IMR-90 (cell line): ENCODE data around the gene RPS6KA2.

ENCODE experiments used
- BHLHE40 ChIP-seq: fragments of 150-350 bp; IDR thresholded peaks from 2 replicates; pipeline ENCODE4 v1.6.1; 2016; ENCODE audit warnings: mild to moderate bottlenecking, low read depth, low read length
- CEBPB ChIP-seq: IDR thresholded peaks from 2 replicates; pipeline ENCODE4 v1.6.1; 2012; ENCODE audit warnings: low read depth, low read length, improper control_type of control experiment
- FOS ChIP-seq: fragments of 150-350 bp; IDR thresholded peaks from 2 replicates; pipeline ENCODE4 v1.6.1; 2016; ENCODE audit warnings: low read depth, low read length
- MAFK ChIP-seq: IDR thresholded peaks from 2 replicates; pipeline ENCODE4 v1.6.1; 2012; ENCODE audit warnings: low read depth, low read length, improper control_type of control experiment
- MAZ ChIP-seq: IDR thresholded peaks from 2 replicates; pipeline ENCODE4 v1.6.1; 2012; ENCODE audit warnings: low read depth, mild to moderate bottlenecking, low read length, improper control_type of control experiment, moderate library complexity, borderline replicate concordance
- POLR2A ChIP-seq: IDR thresholded peaks from 2 replicates; pipeline ENCODE4 v1.6.1; 2012; ENCODE audit warnings: mild to moderate bottlenecking, low read depth, low read length
- RAD21 ChIP-seq: IDR thresholded peaks from 2 replicates; pipeline ENCODE4 v1.6.1; 2012; ENCODE audit warnings: low read length, improper control_type of control experiment
- RCOR1 ChIP-seq: IDR thresholded peaks from 2 replicates; pipeline ENCODE4 v1.6.1; 2012; ENCODE audit warnings: mild to moderate bottlenecking, low read length, improper control_type of control experiment; ENCODE audit not compliant: insufficient replicate concordance
- RFX5 ChIP-seq: IDR thresholded peaks from 2 replicates; pipeline ENCODE4 v1.8.0; 2012; ENCODE audit warnings: low read depth, mild to moderate bottlenecking, low read length, moderate library complexity
- SMC3 ChIP-seq: fragments of 150-350 bp; IDR thresholded peaks from 2 replicates; pipeline ENCODE4 v1.6.1; 2016; ENCODE audit warnings: low read depth, mild to moderate bottlenecking, antibody characterized with exemption, low read length, moderate library complexity
- TF ChIP-seq, protein P1 (sequence below): conservative IDR thresholded peaks from 2 replicates; pipeline ENCODE4 v1.5.1; 2012; ENCODE audit warnings: mild to moderate bottlenecking, low read depth, low read length, improper control_type of control experiment
- TF ChIP-seq, protein P2 (sequence below): fragments of 150-350 bp; IDR thresholded peaks from 2 replicates; pipeline ENCODE4 v1.6.1; 2016; ENCODE audit warnings: low read depth, mild to moderate bottlenecking, low read length, moderate library complexity, borderline replicate concordance
- TF ChIP-seq, protein P3 (sequence below): fragments of 150-350 bp; IDR thresholded peaks from 2 replicates; pipeline ENCODE4 v1.6.1; 2017; ENCODE audit warnings: mild to moderate bottlenecking, antibody characterized with exemption, low read length, low read depth

DNA sequence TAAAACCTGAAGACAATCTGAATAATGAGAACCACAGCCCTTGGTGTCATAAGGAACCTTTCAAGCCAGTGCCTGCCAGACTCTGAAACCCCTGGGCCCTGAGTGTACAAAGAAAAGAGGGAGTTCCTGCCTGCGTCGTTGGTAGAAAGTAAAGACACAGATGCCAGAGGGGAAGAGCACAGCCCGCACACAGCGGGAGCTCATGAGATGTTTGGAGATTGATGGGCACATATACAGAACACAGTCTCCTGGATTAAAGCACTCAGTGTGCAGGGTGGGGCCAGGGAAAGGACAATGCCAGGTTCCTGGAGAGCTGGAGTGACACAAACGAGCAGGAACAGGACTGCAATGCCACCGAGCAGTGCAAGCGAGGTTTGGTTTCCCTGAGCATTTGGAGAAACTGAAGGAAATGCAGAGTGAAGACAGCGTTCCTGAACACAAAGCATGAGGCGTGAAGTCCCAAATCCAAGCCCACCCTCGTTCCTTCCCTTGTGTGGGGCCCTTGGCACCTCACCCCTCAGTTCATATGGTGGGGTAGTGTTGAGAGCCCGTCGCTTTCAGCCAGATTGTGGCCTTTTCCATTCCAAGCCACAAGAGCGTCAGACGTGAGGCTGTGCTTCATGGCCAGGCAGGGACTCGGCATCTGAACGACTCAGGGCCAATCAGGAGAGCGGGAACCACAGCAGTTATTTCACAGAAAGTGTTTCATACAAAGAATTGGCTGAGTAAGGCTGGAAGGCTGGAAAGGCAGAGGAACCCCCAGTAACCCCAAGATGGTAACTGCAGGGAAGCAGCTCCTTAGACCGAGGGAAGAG, 41.0 kb upstream of the RPS6KA2 start:
- TF ChIP-seq, protein P1, sequence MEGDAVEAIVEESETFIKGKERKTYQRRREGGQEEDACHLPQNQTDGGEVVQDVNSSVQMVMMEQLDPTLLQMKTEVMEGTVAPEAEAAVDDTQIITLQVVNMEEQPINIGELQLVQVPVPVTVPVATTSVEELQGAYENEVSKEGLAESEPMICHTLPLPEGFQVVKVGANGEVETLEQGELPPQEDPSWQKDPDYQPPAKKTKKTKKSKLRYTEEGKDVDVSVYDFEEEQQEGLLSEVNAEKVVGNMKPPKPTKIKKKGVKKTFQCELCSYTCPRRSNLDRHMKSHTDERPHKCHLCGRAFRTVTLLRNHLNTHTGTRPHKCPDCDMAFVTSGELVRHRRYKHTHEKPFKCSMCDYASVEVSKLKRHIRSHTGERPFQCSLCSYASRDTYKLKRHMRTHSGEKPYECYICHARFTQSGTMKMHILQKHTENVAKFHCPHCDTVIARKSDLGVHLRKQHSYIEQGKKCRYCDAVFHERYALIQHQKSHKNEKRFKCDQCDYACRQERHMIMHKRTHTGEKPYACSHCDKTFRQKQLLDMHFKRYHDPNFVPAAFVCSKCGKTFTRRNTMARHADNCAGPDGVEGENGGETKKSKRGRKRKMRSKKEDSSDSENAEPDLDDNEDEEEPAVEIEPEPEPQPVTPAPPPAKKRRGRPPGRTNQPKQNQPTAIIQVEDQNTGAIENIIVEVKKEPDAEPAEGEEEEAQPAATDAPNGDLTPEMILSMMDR: no peak
- TF ChIP-seq RCOR1 (no peak), SMC3 (no peak), BHLHE40 (no peak), RAD21 (no peak), CEBPB (no peak), MAZ (no peak), POLR2A (no peak), MAFK (no peak), RFX5 (no peak), FOS (no peak)
- TF ChIP-seq, protein P2, sequence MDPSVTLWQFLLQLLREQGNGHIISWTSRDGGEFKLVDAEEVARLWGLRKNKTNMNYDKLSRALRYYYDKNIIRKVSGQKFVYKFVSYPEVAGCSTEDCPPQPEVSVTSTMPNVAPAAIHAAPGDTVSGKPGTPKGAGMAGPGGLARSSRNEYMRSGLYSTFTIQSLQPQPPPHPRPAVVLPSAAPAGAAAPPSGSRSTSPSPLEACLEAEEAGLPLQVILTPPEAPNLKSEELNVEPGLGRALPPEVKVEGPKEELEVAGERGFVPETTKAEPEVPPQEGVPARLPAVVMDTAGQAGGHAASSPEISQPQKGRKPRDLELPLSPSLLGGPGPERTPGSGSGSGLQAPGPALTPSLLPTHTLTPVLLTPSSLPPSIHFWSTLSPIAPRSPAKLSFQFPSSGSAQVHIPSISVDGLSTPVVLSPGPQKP: no peak
- TF ChIP-seq, protein P3, sequence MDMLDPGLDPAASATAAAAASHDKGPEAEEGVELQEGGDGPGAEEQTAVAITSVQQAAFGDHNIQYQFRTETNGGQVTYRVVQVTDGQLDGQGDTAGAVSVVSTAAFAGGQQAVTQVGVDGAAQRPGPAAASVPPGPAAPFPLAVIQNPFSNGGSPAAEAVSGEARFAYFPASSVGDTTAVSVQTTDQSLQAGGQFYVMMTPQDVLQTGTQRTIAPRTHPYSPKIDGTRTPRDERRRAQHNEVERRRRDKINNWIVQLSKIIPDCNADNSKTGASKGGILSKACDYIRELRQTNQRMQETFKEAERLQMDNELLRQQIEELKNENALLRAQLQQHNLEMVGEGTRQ: no peak
